DMS 273 (cell line): ENCODE measurements around the gene KNCN.

Source experiments
- DNase-seq: peaks from one replicate; lab custom pipeline; 2025; ENCODE audit not compliant: unreplicated experiment; lab: John Stamatoyannopoulos, UW

Gene KNCN

GRCh38 chr1:46551597-46552095 is at the start of gene KNCN:
Gene KNCN, minus strand, starts transcription at chr1:46551647. Its CDS starts 432 bp downstream, at chr1:46551215.
- DNase-seq: no peak

- DNase-seq: no peak
Measured at GRCh38 chr1:46599059-46599970, 47.9 kb upstream of the KNCN start.

GRCh38 chr1:46596846-46597245 is 45.4 kb upstream of the KNCN start:
- no peak for DNase-seq

GRCh38 chr1:46596036-46596435 is 44.6 kb upstream of the KNCN start:
- DNase-seq: no peak

GRCh38 chr1:46595127-46595526 is 43.7 kb upstream of the KNCN start:
- DNase-seq: no peak

- no peak for DNase-seq
Measured at GRCh38 chr1:46594063-46594462, 42.6 kb upstream of the KNCN start.

GRCh38 chr1:46592823-46593222 is 41.4 kb upstream of the KNCN start:
- no peak for DNase-seq

- DNase-seq: no peak
Measured at GRCh38 chr1:46589529-46589928, 38.1 kb upstream of the KNCN start.

- no peak for DNase-seq
Measured at GRCh38 chr1:46587069-46587468, 35.6 kb upstream of the KNCN start.

- no peak for DNase-seq
Measured at GRCh38 chr1:46585312-46585938, 34.0 kb upstream of the KNCN start.

- DNase-seq: no peak
Measured at GRCh38 chr1:46583494-46583893, 32.0 kb upstream of the KNCN start.

GRCh38 chr1:46582972-46583371 is 31.5 kb upstream of the KNCN start:
- DNase-seq: no peak

GRCh38 chr1:46581681-46582455 is 30.4 kb upstream of the KNCN start:
- no peak for DNase-seq

GRCh38 chr1:46580140-46580903 is 28.9 kb upstream of the KNCN start:
- DNase-seq: no peak

GRCh38 chr1:46577671-46578070 is 26.2 kb upstream of the KNCN start:
- peak; percentile 29 for DNase-seq

GRCh38 chr1:46576596-46576995 is 25.1 kb upstream of the KNCN start:
- DNase-seq: no peak

GRCh38 chr1:46575778-46576177 is 24.3 kb upstream of the KNCN start:
- DNase-seq: no peak

GRCh38 chr1:46575300-46575699 is 23.9 kb upstream of the KNCN start:
- peak; percentile 14 for DNase-seq

GRCh38 chr1:46571691-46572225 is 20.3 kb upstream of the KNCN start:
- DNase-seq: no peak
